Pons (tissue), 1 donor: ENCODE data around the gene TRAPPC3.

ENCODE experiments used
- DNase-seq: peaks from one replicate; pipeline ENCODE4 v3.0.0-alpha.2; 2016; ENCODE audit warnings: low spot score

The TRAPPC3 gene

DNA sequence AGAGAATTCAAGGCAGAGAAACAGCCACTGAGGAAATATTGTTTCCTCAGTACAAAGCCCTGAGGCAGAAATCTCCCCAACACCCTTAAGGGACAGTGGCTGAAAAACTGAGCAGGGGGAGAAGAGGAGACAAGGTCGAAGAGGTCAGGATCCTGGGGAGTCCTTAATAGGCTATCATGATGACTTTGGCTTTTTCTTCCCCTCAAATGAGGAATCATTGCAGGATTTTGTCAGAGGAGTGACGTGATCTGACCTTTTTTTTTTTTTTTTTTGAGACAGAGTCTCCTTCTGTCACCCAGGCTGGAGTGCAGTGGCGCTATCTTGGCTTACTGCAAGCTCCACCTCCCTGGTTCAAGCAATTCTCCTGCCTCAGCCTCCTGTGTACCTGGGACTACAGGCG, 16.9 kb upstream of the TRAPPC3 start:
- DNase-seq = no peak

DNA sequence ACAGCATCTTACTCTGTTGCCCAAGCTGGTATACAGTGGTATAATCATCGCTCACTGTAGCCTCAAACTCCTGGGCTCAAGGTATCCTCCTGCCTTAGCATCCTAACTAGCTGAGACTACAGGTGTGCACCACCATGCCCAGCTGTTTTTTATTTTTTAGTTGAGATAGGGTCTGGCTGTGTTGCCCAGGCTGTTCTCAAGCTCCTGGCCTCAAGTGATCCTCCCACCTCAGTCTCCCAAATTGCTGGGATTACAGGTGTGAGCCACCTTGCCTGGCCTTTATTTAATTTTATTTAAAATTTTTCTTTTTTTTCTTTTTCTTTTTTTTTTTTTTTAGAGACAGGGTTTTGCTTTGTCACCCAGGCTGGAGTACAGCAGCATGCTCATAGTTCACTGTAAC, 15.9 kb upstream of the TRAPPC3 start:
- DNase-seq = no peak

DNA sequence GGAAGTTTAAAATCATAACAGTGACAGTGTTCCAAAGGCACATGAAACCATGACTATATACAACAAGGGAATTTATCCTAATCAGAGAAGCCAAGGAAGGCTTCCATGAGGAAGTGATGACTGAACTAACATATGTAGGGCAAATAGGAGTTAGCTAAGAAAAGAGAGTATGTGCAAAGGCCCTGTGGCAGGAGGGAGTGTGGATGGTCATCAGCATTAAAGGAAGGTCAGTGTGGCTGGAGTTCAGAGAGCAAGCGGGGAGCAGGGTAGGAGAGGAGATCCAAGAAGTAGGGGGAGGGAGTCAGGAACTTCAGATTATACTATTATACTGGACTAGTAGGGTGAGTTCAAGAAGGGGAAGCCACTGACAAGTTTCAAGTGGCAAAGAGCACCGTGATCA, 15.1 kb upstream of the TRAPPC3 start:
- DNase-seq = no peak

DNA sequence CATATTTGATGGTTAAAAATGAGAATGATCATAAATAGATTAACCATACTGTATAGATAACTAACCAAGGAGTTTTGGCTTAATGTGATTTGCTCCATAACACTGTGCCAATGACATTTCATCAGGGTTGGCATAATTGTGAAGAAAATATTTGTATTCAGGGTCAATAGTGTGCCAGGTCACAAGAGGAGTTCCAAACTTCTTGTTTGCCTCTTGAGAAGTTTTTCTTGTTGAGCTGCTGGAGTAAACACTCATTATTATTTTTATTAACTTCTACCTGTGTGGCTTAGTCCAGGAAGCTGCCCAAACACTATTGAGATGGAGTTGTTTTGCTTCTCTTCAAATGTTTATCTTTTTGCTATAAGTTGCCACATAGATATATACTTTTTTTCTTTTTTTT, 14.1 kb upstream of the TRAPPC3 start:
- no peak for DNase-seq

DNA sequence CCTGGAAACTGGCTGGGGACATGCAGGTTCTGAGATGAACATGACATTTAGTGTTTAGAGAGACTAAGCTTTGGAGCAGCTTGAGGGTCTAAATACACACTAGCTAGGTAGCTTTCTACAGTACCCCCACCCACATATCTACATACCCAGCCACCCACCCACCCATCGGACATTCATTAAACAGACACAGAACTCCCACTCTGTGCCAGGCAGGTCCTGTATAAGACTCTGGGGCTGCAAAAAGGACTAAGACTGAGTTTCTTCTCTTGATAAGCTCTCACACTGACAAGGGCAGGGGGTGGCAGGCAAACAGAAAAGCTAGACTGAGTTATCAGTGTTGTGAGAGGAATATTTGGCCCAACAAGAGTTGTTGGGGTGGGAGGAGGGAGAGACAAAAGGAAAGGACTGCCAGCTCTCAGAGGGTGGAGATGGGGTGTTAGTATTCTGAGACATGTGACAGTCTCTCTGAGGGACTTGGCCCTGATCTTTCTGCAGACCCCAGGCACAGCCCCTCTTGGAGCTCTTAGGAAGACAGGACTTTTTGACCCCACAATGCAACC, 13.5 kb upstream of the TRAPPC3 start:
- peak; percentile 38 for DNase-seq

DNA sequence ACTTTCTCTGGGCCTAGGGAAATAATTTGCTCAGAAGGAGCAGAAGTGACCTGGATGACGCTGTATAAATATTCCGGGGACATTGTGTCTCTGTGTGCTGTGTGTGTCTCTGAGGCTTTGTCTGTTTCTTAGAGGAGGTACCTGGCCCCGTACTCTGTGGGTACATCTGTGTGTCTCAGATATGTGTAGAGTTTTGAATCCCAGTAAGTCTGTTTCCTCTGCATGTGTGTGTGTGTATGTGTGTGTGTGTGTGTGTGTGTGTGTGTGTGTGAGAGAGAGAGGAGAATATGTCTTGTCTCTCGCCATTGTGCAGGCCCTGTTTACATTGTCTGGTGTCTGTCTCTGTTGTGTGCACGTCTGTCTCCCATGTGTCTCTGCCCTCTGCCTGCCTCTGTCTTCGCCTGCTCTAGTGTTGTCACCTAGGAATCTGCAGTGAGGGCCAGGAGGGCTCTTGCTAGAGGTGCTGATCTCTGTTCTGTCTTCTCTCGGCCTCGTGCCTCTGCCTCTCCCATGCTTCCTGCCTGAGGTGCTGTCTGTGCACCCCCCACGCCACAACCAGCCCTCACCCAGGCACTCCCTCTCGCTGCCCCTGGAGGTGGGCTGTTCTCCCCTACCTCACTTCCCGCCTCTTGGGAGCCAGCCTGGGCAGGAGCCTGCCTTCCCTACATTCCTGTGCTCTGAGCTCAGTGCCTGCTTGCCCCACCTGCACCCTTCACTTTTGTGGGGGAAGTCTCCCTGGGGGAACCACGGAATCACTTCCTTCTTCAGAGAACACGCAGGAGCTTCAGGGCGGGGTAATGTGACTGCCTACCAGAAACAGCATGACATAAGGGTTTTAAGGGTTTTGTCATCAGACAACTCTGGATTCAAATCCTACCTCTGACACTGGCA, 12.6 kb upstream of the TRAPPC3 start:
- DNase-seq = peak; percentile 59

DNA sequence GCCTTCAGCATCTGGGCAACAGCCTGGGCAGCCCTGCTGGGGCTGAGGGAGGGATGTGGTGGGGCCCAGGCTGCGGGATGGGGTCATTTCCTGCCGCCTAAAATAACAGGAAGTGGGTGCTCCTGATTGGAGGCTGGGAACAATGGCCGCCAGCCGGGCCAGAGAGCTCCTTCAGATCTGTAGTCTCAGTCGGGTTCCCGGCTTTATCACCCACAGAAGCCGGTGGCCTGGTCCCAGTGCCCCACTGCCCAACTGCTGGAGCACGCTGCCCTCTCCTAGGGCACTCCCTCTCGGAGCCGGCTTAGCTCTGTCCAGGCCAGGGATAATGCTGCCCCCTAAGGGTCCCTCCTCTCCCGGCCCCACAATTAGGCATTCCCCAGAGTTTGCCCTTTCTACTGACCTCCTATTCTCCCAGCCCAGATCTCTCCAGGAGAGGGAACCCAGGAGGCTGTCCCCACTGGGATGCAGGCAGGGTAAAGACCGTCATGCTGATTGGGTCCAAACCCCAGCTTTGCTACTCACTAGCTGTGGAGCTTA, 11.7 kb upstream of the TRAPPC3 start:
- DNase-seq = peak; percentile 65

DNA sequence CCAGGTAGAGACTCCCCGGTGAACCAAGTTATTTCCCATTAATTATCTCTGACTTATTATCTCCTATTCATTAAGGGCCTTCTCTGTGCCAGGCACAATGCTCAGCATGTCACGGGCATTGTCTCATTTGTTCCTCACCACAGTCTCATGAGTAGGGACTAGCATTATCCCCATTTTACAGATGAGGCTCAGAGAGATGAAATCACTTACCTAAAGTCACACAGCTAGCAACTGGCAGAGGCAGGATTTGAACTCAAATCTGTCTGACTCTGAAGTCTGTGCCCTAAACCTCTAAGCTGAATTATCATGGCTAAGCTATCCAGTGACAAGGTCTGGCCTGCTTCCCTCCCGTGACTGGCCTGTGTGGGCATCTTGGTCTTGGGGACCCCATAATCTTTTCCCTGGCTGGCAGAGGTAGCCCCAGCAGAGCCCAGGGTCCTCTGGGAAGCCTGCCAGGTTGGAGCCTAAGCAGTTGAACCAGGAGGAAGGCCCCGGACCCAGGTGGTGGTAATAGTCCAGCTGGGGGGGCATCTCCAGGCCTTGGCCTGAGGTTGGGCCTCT, 11.2 kb upstream of the TRAPPC3 start:
- no peak for DNase-seq

DNA sequence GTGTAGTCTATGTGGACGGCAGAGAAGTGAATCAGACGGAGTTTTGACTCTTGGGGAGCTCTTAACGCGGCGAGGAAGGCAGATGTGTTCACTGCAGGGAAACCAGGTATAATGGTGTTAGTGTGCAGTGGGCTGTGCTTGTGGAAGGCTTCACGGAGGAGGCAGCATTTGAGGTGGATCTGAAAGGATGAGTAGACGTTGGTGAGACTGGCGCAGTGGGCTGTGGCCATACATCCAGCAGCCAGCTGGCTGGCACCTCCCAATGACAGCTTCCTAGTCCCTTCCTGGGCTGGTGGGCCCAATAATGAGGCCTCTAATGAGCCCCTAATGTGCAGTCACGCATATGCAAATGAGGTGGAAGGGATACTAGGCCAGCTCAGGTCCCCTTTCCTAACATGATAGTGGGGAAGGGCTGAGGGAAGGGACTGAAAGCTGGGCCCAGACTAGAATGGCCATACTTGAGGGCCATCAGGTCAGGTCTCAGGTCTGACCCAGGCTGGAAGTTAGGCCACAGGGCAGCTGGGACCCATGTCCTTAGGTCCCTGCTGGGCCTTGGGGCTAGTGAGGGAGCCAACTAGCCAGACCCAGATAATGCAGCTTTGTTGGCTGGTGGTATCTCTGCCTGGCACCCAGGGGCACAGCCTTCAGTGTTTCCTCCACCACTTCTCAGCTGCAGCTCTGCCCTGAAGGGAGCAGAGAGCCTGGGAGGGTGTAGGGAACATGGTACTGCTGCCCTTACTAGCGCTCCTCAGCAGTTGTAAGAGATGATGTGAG, 10.5 kb upstream of the TRAPPC3 start:
- peak; percentile 94 for DNase-seq

DNA sequence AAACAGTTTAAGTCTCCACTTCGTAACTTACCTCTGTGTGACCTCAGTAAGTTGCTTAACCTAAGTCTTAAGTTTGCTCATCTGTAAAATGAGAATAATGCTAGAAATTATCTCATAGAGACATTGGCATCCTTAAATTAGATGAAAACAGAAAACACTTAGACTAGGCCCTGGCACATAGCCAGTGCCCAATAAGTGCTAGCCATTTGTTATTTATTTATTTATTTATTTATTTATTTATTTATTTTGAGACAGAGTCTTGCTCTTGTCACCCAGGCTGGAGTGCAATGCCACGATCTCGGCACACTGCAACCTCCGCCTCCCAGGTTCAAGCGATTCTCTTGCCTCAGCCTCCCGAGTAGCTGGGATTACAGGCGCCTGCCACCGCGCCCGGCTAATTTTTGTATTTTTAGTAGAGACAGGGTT, 9.6 kb upstream of the TRAPPC3 start:
- peak; percentile 68 for DNase-seq

DNA sequence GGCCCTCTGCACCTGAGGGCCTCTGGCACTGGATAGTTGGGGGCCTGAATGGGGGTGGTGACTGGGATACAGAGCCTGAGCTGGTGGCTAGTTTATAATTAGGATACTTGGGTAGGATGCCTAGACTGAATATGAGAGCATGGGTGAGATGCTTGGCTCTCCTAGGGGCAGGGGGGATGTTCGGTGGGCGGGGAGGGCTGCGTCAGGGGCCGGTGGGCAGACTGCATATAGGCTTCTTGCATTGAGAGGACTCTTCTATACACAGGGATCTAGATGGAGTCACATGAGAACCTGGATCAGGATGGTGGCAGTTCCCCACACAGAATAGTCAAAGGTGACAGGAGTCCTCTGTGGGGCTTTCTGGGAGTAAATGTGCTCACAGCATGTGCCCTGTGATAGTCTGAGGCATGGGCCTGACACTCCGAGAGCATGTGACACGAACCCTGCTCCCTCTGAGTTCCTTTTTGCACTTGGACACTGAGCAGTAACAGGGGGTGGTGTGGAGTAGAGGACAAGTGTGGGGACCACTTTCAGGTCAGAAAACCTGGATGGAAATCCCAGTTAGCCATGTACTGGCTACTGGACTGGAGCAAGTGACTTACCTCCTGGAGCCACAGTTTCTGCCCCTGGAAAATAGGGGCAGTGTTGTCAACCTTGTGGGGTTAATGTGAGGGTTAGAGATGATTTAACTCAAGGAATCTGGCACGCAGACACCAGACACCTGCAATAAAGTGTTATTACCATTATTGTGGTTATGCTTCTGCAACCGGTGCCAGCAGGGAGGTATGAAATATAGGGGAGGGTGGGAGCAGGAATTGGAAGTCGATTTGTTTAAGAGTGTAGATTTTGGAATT, 8.9 kb upstream of the TRAPPC3 start:
- peak; percentile 80 for DNase-seq

DNA sequence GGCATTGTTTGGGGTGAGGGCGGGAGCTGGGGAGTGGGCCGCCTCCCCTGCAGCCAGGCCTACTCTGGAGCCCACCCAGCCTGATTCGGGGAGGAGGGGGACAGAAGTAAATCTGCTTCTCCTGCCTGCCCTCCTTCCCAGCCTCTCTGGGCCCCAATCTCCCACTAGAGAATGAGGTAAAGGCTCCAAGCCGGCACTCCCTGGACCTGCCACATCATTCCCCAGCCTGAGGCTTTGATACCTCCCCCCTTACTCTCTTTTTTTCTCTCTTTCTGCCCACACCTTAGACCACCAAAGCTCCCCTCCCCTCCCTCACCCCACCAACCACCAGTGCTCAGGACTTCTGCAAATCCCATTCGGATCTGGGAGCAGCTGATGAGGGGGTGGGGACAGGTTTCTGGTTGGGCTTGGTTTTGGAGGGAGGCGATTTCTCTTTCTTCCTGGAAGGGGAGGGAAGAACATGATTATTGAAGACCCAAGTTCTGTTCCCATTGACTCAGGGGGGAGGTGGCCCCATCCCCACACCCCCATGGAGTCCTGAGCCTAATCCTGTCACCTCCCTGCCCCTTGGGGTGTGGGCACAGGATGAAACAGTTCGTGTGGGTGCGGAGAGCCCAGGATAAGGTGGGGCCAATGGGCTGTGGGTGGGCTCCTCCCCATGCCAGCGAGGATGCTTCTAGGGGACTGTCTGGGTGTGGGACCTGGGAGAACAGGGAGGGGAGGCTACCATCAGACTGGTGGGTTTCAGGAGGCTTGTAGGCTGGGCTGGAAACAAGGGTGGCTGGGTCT, 8.0 kb upstream of the TRAPPC3 start:
- no peak for DNase-seq

DNA sequence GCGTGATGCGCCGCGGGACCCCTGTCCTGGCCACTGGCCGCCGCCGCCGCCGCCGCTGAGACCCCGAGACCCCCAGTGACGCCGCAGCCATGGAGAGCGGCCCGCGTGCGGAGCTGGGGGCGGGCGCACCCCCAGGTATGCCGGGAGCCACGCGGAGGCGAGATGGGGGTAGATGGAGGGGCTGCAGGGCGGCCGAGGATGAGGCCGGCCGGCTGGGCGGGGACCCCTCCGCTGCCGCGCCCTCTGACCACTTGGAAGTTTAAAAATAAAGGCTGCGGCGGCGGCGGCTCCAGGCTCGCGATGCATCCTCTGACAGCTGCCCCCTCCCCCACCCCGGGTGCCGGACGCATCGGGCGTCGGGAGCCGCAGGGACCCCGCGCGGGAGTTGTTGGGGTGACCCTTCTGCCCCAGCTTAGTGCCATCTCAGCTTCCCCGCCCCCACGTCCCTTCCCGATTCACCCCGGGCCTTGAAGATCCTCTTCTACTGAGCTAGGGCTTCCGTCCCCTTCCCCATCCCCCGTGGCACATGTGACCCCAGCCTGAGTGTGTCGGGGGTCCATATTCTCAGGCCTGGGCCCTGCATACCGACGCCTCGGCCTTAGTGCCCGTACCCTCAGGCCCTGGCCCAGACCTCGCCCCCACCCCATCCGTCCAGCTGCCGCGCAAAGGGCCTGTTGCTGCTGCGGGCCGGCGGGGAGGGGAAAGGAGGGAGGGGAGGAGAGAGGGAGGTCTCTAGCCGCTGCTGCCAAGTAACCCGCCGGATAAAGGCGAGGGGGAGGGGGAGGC, 7.2 kb upstream of the TRAPPC3 start:
- peak; percentile 82 for DNase-seq

DNA sequence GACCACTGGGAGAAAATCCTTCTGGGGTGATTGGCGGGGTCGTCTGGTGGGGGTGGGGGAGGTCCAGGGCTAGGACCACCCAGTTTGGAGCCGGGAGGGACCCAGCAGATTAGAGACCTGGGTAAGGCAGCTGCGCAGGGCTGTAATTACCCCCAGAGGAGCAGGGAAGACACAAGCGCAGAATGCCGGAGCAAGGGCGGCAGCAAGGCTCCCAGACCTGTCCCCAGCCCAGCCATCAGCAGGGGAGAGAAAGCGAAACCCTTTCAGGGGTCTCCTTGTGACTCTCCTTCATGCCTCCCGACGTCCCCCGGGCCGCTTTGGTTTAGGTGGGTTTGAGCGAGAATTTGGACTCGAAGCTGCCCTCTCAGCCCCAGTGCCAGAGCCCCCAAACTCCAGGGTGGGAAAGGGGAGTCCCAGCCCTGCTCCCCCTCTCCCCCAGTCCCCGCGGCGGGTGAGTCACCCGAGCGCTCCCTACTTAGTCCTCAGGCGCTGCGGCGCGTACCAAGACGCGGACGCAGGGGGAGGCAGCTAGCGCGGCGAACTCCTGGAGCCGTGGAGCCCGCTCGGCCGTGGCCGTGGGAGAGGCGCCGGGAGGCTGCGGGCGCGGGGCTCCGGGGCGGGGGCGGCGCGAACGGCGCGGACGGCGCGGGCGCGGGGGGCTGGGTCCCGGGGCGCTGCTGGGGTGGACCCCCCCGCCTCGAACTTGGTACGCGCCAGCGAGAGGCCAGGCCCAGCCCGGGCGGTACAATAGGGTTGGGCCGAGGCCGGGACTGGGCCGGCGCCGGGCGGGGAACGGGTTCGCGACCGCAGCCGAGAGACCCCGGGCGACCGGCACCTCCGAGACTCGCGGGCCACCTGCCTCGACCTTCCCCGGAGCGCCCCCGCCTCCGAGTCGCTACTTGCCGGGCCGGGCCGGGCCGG, 6.4 kb upstream of the TRAPPC3 start, which contains the start of gene MAP7D1:
Gene MAP7D1, plus strand, starts transcription at position 753 of the 921 bp plus-strand sequence. CDS start 258 bp downstream, outside the sequence.
- DNase-seq = peak; percentile 89

DNA sequence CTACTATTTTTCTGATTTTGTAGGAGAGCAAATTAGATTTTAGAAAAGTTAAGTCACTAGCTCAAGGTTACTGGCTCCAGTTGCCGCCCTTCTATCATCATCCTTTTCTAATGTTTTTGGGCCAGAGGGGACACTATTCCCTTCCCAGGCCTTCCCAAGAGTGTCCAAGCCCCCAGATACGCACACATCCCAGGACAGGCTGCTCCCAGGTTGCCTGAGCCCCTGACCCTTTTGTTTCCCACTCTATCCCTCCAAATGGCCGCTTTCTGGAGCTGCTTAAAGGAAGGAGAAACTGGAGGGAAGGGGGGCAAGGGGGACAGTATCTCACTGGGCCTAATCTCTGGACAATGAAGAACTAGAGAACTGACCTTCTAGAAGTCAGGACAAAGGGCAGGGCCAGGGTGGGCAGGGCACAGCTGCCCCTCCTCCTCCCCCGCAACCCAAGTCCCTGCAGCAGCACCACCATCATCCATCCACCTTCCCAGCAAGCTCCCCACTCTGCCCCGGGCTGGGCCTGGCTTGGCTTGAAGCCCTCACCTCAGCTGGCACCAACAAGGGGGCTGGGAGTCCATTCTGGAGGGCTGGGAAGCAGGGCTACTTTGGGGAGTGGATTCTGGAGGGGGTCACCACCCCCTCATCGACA, 5.6 kb upstream of the TRAPPC3 start:
- DNase-seq = no peak

DNA sequence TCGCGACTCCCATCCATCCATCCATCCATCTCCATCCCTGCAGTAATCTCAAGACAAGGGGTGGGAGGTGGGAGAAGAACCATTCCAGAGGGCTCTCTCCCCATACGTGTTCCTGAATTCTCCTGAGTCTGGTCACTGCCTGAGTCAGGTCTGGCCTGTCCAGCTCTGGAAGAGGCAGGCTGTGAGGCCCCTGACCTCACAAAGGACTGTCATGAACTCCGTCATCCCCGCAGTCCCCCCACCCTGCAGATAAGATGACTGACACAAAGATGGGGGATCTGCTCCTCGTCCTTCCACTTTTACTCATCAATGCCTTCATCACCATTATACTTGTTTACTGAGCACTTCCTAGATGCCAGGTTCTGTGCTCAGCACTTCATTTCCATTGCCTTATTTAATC, 5.0 kb upstream of the TRAPPC3 start:
- DNase-seq = no peak

DNA sequence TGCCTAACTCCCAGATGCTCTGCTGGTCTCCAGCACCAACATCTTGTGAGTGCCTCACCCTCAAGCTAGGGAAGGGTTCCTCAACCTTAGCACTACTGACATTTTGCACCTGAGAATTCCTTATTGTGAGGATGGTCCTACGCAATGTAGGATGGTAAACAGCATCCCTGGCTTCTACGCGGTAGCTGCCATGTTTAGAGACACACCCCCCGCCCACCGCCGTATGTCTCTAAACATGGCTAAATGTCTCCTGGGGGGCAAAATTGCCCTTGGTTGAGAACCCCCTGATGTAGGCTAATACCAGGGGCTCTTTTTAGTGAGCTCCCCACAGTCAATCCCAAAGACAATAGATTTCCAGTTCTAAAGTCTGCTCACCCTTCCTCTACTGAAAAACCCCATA, 4.2 kb upstream of the TRAPPC3 start:
- DNase-seq = no peak

DNA sequence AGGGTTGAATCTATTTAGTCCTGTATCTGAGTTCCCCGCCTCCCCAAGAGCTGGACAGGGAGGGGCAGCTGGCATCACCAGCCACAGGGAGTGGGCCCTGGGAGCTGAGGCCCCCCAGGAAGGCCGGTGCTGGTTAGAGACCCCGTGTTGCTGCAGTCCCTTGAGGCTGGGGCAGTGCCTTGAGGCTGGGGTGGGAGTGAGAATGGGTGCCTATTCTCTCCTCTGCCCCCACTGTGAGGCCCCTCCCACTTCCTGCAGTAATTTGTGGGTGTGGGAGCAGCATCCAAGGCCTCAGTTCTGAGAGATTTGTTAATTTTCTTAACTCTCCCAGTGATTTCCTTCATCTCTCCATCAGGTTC, 2.5 kb upstream of the TRAPPC3 start:
- DNase-seq = no peak
